Muscle layer of colon (tissue), 2 donors: ENCODE measurements around the gene MMD.

ENCODE experiments used
- H3K27ac ChIP-seq: one replicate; pipeline ENCODE4 v1.7.0; 2013; ENCODE audit warnings: low read depth, mild to moderate bottlenecking, low read length, moderate library complexity
- H3K27me3 ChIP-seq, 2 donors: one replicate each; pipeline ENCODE4 v1.7.0; 2013; ENCODE audit warnings: low read length in 2 of 2, mild to moderate bottlenecking in 2 of 2; ENCODE audit not compliant: insufficient read depth in 2 of 2, control insufficient read depth in 1 of 2
- H3K36me3 ChIP-seq: one replicate; pipeline ENCODE4 v1.7.0; 2013; ENCODE audit warnings: mild to moderate bottlenecking, low read length; ENCODE audit not compliant: insufficient read depth
- H3K4me1 ChIP-seq: one replicate; pipeline ENCODE4 v1.7.0; 2013; ENCODE audit warnings: mild to moderate bottlenecking, low read length; ENCODE audit not compliant: insufficient read depth
- H3K4me3 ChIP-seq, 2 donors: one replicate each; pipeline ENCODE4 v1.7.0; 2013; ENCODE audit warnings: low read length in 2 of 2, low read depth in 1 of 2, mild to moderate bottlenecking in 1 of 2, moderate library complexity in 1 of 2
- H3K9ac ChIP-seq: one replicate; pipeline ENCODE4 v1.7.0; 2013; ENCODE audit warnings: low read length
- H3K9me3 ChIP-seq: one replicate; pipeline ENCODE4 v1.7.0; 2013; ENCODE audit warnings: mild to moderate bottlenecking, low read length
- donor health status: abdominal sarcoma.
- donor health status: Adenocarcinoma of cecum.

MMD gene

DNA sequence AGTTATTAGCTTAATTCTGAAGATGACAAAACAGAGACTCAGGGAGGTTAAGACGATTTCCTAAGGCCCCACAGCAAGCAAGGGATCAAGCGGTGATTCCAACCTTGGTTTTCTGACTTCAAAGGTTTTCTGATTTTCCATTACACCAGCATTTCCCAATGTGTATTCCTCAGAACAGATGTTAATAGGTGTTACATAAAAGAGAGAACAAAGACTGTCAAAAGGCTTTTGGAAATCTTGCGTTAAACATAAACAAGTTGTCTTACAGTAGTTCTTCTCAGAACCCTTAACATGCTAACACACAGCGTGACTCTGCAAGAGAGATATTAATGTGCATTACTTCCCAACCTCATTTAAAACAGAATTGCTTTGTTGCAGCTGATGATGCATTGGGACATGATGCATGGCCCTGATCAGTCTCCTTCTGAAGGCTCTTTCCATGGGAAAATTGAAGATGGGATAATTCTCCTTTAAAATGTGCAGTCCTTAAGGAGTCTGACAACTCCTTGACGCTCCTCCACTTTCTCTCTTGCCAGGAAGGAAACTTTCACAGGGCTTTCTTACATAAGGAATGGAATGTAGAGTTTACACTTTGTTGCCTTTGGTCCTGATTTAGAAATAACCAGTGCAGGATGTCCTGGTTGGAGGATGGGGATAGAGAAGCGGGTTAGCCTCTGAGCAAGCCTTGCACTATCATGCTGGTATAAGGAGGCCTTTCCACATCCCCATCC is 21.5 kb upstream of the MMD start:
- no peak overlapping the region for H3K9ac ChIP-seq
- no peaks in the 10 kb centered on the region for H3K36me3 ChIP-seq

GRCh38 chr17:55442462-55442861 is 20.8 kb upstream of the MMD start:
- Histone ChIP-seq H3K9ac (peak overlapping the region; percentile 30), H3K9me3 (no peaks in the 10 kb centered on the region), H3K27me3 (no peaks in the 10 kb centered on the region), H3K27ac (peak overlapping the region; percentile 95), H3K36me3 (no peaks in the 10 kb centered on the region), H3K4me1 (peaks cover 43% of the 10 kb centered on the region), H3K4me3 (no peak overlapping the region)

More for the DNA sequence above, 21.5 kb upstream of the MMD start:
- Histone ChIP-seq H3K27me3 (no peaks in the 10 kb centered on the region), H3K4me3 (no peak overlapping the region), H3K27ac (peak overlapping the region; percentile 95), H3K4me1 (peaks cover 43% of the 10 kb centered on the region), H3K9me3 (no peaks in the 10 kb centered on the region)

- H3K4me1 ChIP-seq, result peaks cover 43% of the 10 kb centered on the region
- no peak overlapping the region for H3K9ac ChIP-seq
- no peaks in the 10 kb centered on the region for H3K9me3 ChIP-seq
- no peaks in the 10 kb centered on the region for H3K36me3 ChIP-seq
- H3K27ac ChIP-seq, result peak overlapping the region; percentile 95
- H3K27me3 ChIP-seq, result no peaks in the 10 kb centered on the region
- peak overlapping the region in 1 of 2 donors; percentile 15 for H3K4me3 ChIP-seq
Measured at GRCh38 chr17:55441544-55441943, 19.9 kb upstream of the MMD start.

- H3K4me1 ChIP-seq, result peaks cover 43% of the 10 kb centered on the region
- no peak overlapping the region for H3K4me3 ChIP-seq
- H3K9me3 ChIP-seq, result no peaks in the 10 kb centered on the region
- no peak overlapping the region for H3K9ac ChIP-seq
- peak overlapping the region; percentile 68 for H3K27ac ChIP-seq
- H3K36me3 ChIP-seq, result no peaks in the 10 kb centered on the region
- H3K27me3 ChIP-seq, result no peaks in the 10 kb centered on the region
Measured at GRCh38 chr17:55440391-55440790, 18.8 kb upstream of the MMD start.

- Histone ChIP-seq H3K36me3 (no peaks in the 10 kb centered on the region), H3K9me3 (no peaks in the 10 kb centered on the region), H3K27me3 (no peaks in the 10 kb centered on the region), H3K27ac (no peak overlapping the region), H3K4me3 (no peak overlapping the region), H3K4me1 (peaks cover 29% of the 10 kb centered on the region), H3K9ac (no peak overlapping the region)
Measured at GRCh38 chr17:55437159-55437605, 15.5 kb upstream of the MMD start.

DNA sequence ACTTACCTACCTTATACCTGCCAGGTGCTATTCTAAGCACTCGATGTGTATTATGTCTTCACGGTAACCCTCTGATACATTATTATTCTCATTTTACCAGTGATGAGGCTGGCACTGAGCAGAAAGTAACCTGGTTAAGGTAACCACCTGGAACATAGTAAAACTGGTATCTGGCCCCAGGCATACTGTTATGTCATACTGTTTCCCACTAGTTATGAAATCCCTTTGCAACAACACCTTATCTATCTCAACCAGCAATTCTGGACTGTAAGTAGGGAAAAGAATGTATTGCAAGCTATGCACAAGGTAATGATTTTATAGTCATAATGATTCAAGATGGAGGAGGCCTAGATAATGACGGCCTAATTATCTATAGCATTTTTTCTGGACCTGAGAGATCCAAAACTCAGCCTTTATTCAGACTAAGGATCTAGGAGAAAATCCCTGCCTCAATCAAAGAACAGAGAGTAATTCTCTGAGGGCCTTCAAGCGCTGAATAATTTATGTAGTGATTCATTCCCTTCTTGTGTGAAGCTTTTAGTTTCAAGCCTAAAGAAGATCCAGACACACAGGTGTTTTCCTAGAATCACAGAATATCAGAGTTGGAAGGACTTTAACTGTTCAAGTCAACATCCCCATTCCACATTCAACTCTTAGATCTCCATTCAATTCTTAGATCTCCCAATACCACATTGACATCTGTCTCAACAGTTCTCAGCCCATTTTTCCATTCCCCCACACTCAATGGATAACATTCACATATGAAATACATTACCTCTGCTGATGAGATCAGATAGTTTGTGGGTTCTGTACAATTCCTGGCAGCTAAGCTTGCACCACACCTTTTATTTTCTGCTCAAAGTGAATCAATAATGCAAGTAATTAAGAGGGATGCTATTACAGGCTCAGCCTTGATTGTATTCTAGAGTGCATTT is 14.9 kb upstream of the MMD start:
- no peak overlapping the region for H3K27ac ChIP-seq
- H3K4me1 ChIP-seq, result peaks cover 22% of the 10 kb centered on the region
- no peaks in the 10 kb centered on the region for H3K27me3 ChIP-seq
- no peaks in the 10 kb centered on the region for H3K36me3 ChIP-seq
- H3K9ac ChIP-seq, result no peak overlapping the region
- no peaks in the 10 kb centered on the region for H3K9me3 ChIP-seq
- no peak overlapping the region for H3K4me3 ChIP-seq

DNA sequence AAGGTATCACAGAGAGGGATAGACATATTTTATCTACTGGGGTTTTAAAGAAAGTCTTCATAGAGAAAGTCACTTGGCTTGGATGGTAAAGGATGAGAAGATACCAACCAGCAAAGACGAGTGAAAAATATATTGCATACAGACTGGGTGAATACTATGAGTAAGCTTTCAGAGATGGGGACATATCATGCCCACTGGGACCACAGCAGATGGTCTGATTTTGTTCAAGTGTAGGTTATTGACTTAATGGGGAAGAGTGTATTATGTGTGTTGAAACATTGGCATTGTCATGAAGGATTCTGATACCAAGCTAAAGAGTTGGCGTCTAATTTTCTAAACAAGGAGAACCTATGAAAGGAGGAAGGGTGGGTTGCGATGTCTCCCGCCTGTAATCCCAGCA is 13.8 kb upstream of the MMD start:
- peaks cover 15% of the 10 kb centered on the region for H3K4me1 ChIP-seq

DNA sequence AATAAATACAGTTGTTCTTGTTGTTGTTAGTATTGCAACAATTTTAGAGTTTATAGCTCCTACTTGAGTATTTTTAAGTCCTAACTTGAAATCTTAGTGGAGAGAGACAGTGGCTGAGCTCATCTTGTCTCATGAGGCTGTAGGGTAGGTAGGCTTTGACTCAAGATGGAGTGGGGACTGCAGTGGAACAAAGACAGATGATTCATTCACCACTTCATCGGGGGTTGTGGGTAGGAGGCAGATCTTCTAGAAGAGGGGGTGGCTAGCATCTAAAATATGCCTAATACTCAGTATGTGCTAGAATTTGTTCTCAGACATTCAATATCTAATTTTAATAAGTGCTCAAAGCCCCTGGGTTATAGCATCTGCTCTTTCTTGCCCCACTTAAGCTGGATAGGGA is 13.1 kb upstream of the MMD start:
- Histone ChIP-seq H3K9ac (no peak overlapping the region), H3K4me1 (peaks cover 15% of the 10 kb centered on the region), H3K27me3 (no peaks in the 10 kb centered on the region), H3K27ac (no peak overlapping the region), H3K9me3 (no peaks in the 10 kb centered on the region), H3K4me3 (no peak overlapping the region), H3K36me3 (no peaks in the 10 kb centered on the region)

More for the DNA sequence above, 13.8 kb upstream of the MMD start:
- Histone ChIP-seq H3K27ac (no peak overlapping the region), H3K27me3 (no peaks in the 10 kb centered on the region), H3K9me3 (no peaks in the 10 kb centered on the region), H3K9ac (no peak overlapping the region), H3K36me3 (no peaks in the 10 kb centered on the region), H3K4me3 (no peak overlapping the region)

DNA sequence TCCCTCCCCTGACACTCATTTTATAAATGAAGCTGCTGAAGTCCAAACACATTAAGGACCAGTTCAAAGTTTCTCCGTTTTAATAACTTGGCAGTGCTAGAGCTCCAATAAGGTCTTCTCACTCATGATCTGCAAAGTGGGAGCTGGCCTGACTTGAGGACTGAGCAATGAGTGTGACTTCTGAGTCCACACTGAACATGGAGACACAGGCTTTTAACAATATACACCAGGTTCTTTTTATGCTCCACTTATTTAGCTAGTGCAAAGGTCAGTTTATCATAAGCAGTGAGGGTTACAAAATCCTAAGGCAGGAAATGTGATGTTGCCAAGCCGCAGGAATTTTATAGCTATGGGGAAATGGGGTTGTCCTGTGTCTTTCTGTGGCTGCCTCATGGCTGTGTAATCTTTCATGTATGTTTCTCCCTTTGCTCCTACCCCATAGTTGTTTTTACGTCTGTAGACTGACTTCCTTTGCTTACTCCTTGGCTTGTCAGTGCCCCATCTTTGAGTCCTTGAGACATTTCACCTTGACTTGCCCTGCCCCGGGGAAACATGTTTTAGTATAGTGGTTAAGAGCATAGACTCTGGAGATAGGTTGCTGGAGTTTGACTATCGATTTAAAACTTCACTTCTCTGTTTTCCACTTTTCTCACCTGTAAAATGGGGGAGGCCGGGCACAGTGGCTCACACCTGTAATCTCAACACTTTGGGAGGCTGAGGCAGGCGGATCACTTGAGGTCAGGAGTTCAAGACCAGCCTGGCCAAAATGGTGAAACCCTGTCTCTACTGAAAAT is 12.2 kb upstream of the MMD start:
- Histone ChIP-seq H3K9ac (no peak overlapping the region), H3K9me3 (no peaks in the 10 kb centered on the region), H3K4me3 (no peak overlapping the region), H3K4me1 (peaks cover 15% of the 10 kb centered on the region), H3K27ac (no peak overlapping the region), H3K27me3 (no peaks in the 10 kb centered on the region), H3K36me3 (no peaks in the 10 kb centered on the region)

DNA sequence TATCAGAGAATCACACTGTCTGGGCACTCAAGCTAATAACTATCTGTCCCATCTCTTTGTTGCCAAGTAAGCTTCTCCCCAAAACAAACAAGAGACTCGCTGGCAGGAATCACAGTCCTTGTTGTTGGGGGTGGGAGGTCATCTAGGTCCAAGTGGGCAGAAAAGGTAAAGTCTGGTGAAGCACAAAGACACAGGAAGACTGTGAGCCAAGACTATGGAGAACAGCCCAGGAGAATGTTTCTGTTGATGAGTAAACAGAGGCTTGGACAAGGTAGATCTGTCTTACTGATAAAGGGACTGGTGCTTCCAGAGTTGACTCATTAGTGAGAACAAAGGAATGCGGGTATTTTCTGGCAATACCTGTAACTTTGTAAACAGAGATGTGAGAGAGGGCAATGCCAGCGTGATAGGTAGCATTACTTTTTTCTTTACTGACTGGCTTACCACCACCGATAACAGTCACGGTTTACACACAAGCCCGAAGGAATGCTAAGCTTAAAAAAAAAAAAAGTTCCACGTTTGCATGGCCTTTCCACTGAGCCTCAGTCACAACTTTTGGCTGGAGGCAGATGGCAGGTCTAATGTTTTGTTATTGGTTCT is 11.5 kb upstream of the MMD start:
- Histone ChIP-seq H3K9ac (no peak overlapping the region), H3K9me3 (no peaks in the 10 kb centered on the region), H3K27ac (no peak overlapping the region), H3K27me3 (no peaks in the 10 kb centered on the region), H3K4me1 (peaks cover 15% of the 10 kb centered on the region), H3K4me3 (no peak overlapping the region), H3K36me3 (no peaks in the 10 kb centered on the region)
